ENCODE data around the gene CEMIP2. TPM values are rescaled to one million over a fixed set of nuclear protein-coding genes. Genes with fewer than 3 reads are reported as not detected.

CEMIP2 gene
- polyA plus RNA-seq, 3 donors = 11.6 to 58.7 (median 21.4) TPM

DNA sequence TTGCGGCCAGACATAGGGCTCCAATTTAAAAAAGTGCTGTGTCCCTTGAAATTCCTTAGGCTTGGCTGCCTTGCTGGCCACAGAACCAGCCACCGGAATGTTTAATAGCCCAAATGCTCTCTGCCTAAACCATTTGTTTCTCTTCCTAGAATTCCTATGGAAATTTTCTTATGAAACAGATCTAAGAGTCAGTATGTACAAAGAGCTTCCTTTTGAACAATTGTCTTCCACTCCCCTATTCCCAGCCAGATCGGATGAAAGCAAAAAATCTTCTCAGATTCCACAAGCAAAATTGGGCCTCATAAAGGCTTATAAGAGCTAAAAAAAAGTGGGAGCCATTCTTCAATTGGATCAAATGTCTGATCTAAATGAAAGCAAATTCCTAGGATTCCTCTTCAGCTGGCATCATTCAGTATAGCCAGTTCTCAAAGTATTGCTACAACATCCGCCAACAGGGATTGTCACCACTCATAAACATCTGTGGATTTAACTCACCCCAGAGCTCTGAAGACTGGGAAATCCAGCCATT lies 104.3 kb downstream of the CEMIP2 start:
- WGBS (ENCODE audit: insufficient coverage) = 80% methylated on average over 1 of the region's 4 CpGs
- H3K36me3 ChIP-seq (replicated peaks in 1 of 2; ENCODE audit: control insufficient read depth in 1 of 2, insufficient read depth in 2 of 2, low read length in 2 of 2) = no peaks in the 10 kb centered on the region
- H3K9me3 ChIP-seq (replicated peaks in 1 of 2; ENCODE audit: control insufficient read depth in 1 of 2, insufficient read depth in 1 of 2, low read length in 2 of 2) = no peaks in the 10 kb centered on the region
- no peak overlapping the region for H2AFZ ChIP-seq (ENCODE audit: insufficient read depth, low read depth, low read length, poor library complexity, severe bottlenecking)
- no peak for DNase-seq
- H3K4me2 ChIP-seq (replicated peaks; ENCODE audit: extremely low read depth, low read length, poor library complexity, severe bottlenecking) = no peak overlapping the region
- no peak overlapping the region for H3K27ac ChIP-seq (ENCODE audit: low read depth in 1 of 2, low read length in 2 of 2)
- intact Hi-C loops (cut with micrococcal nuclease) = no loop called here
- peaks cover 0 to 7% (median 1%) of the 10 kb centered on the region in 3 donors for H3K27me3 Mint-ChIP-seq (ENCODE audit: low read depth in 3 of 3)
- H3K4me3 Mint-ChIP-seq = no peak overlapping the region
- H3K4me1 Mint-ChIP-seq = no peaks in the 10 kb centered on the region
- H3K27me3 ChIP-seq (ENCODE audit: control insufficient read depth in 2 of 2, insufficient read depth in 2 of 2, low read length in 2 of 2) = no peaks in the 10 kb centered on the region
- no peaks in the 10 kb centered on the region for H4K20me1 ChIP-seq (ENCODE audit: insufficient read depth, low read length)
- no peaks in the 10 kb centered on the region for H3K36me3 Mint-ChIP-seq
- TF ChIP-seq, protein P1, sequence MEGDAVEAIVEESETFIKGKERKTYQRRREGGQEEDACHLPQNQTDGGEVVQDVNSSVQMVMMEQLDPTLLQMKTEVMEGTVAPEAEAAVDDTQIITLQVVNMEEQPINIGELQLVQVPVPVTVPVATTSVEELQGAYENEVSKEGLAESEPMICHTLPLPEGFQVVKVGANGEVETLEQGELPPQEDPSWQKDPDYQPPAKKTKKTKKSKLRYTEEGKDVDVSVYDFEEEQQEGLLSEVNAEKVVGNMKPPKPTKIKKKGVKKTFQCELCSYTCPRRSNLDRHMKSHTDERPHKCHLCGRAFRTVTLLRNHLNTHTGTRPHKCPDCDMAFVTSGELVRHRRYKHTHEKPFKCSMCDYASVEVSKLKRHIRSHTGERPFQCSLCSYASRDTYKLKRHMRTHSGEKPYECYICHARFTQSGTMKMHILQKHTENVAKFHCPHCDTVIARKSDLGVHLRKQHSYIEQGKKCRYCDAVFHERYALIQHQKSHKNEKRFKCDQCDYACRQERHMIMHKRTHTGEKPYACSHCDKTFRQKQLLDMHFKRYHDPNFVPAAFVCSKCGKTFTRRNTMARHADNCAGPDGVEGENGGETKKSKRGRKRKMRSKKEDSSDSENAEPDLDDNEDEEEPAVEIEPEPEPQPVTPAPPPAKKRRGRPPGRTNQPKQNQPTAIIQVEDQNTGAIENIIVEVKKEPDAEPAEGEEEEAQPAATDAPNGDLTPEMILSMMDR (IDR thresholded peaks at IDR 0.05) = no peak
- H3K9ac ChIP-seq (ENCODE audit: insufficient read depth, low read length, poor library complexity, severe bottlenecking) = no peak overlapping the region
- no peak overlapping the region for H3K27ac Mint-ChIP-seq
- no peaks in the 10 kb centered on the region for H3K4me1 ChIP-seq (ENCODE audit: control insufficient read depth in 1 of 2, insufficient read depth in 2 of 2, low read length in 2 of 2)
- no peaks in the 10 kb centered on the region for H3K79me2 ChIP-seq (ENCODE audit: insufficient read depth, low read length)
- peaks cover 0 to 11% (median 0%) of the 10 kb centered on the region in 7 donors for H3K9me3 Mint-ChIP-seq
- H3K4me3 ChIP-seq (replicated peaks in 1 of 3; ENCODE audit: low read depth in 2 of 3, low read length in 3 of 3) = no peak overlapping the region

DNA sequence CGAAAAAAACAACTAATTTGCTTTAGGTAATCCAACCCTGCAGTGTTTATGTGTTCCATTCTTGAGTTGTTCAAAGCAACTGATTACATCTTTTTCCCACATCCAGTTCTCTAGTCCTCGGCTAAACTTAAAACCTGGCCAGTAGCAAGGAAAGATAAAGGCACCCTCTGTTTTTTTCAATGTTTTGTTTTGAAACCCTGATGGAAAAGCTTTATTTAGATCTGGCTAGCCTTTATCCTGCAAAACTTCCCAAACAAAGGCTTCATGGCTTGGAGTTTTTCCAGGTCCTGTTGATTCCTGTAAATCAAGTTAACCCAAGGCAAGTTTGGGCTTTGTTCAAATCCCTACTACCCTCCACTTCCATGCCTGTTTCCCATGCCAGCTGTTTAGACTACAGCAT lies 105.1 kb downstream of the CEMIP2 start:
- Mint-ChIP-seq H3K4me1 (no peaks in the 10 kb centered on the region), H3K27me3 (ENCODE audit: low read depth in 3 of 3) (peaks cover 0 to 10% (median 1%) of the 10 kb centered on the region in 3 donors), H3K4me3 (no peak overlapping the region), H3K27ac (no peak overlapping the region), H3K36me3 (no peaks in the 10 kb centered on the region), H3K9me3 (peaks cover 0 to 7% (median 0%) of the 10 kb centered on the region in 7 donors)
- WGBS (ENCODE audit: insufficient coverage) = no CpG with 5 or more reads among the region's 2 CpGs
- no peaks in the 10 kb centered on the region for H3K36me3 ChIP-seq (replicated peaks in 1 of 2; ENCODE audit: control insufficient read depth in 1 of 2, insufficient read depth in 2 of 2, low read length in 2 of 2)
- no peaks in the 10 kb centered on the region for H3K79me2 ChIP-seq (ENCODE audit: insufficient read depth, low read length)
- no peaks in the 10 kb centered on the region for H3K4me1 ChIP-seq (ENCODE audit: control insufficient read depth in 1 of 2, insufficient read depth in 2 of 2, low read length in 2 of 2)
- TF ChIP-seq, protein P1 (IDR thresholded peaks at IDR 0.05) = no peak
- no peak overlapping the region for H3K9ac ChIP-seq (ENCODE audit: insufficient read depth, low read length, poor library complexity, severe bottlenecking)
- no peak for DNase-seq
- no peaks in the 10 kb centered on the region for H3K27me3 ChIP-seq (ENCODE audit: control insufficient read depth in 2 of 2, insufficient read depth in 2 of 2, low read length in 2 of 2)
- H3K4me3 ChIP-seq (replicated peaks in 1 of 3; ENCODE audit: low read depth in 2 of 3, low read length in 3 of 3) = no peak overlapping the region
- no peak overlapping the region for H3K27ac ChIP-seq (ENCODE audit: low read depth in 1 of 2, low read length in 2 of 2)
- no peak overlapping the region for H2AFZ ChIP-seq (ENCODE audit: insufficient read depth, low read depth, low read length, poor library complexity, severe bottlenecking)
- intact Hi-C loops (cut with micrococcal nuclease) = no loop called here
- no peak overlapping the region for H3K4me2 ChIP-seq (replicated peaks; ENCODE audit: extremely low read depth, low read length, poor library complexity, severe bottlenecking)
- H4K20me1 ChIP-seq (ENCODE audit: insufficient read depth, low read length) = no peaks in the 10 kb centered on the region
- H3K9me3 ChIP-seq (replicated peaks in 1 of 2; ENCODE audit: control insufficient read depth in 1 of 2, insufficient read depth in 1 of 2, low read length in 2 of 2) = no peaks in the 10 kb centered on the region
